GM19099 (cell line): ENCODE results near the gene RASGRP1.

Source experiments
- POLR2A ChIP-seq: IDR thresholded peaks from 3 replicates; pipeline ENCODE4 v1.6.1; 2011; ENCODE audit warnings: low read depth; ENCODE audit not compliant: insufficient read length; ENCODE audit errors: extremely low read depth

The RASGRP1 gene

DNA sequence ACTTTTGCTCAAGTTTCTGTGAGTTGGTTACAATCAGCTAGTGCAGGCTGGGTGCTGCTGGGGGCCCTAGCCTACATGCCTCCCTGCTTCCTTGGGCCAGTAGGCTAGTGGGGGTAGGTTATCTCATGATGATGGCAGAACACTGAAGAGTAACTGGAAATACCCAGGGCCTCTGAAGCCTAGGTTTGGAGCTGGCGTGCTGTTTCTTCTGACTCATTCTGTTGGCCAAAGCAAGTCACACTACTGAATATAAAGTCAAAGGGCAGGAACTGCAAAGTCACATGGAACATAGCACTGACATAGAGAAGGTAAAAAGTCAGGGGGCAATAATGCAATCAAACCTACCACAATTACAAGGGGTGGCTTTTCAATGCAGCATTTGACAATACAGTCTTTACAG, 34.5 kb downstream of the RASGRP1 start:
- TF ChIP-seq POLR2A, result no peak

DNA sequence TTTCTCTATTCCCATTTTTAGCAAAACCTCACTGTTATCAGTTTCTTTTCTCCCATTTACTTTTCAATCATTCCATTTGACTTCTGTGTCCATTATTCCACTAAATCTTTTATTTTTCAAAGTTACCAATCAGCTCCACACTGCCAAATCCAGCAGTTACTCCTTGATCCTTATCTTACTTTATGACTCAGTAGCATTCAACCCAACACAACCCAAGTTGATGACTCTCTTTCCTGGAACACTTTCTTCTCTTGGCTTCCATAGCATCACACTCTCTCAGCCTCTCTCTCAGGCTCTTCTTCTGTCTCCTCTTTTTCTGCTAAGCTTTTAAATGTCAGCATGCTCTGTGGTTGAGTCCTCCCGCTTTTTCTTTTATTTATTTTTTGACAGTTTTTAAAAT, 36.3 kb downstream of the RASGRP1 start:
- TF ChIP-seq POLR2A, result no peak

DNA sequence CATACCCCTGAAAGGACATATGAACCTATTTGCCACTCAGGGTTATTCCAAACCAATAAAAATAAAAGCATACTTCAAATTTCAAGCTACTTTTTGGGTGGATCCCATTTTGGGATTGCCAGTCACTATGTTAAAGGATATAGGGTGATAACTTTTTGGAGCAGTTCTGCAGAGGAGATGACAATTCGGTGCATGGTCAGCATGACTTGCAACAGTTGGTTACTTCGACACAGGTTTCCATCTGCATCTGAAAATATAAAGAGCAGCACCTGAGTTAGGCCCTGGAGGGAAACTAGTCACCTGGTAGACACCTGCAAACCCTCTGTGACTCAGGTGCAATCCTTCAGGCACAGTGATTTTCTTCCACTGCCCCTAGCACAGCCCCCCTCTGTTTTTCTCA, 38.5 kb downstream of the RASGRP1 start:
- no peak for TF ChIP-seq POLR2A

- TF ChIP-seq POLR2A, result no peak
These were observed 39.1 kb downstream of the RASGRP1 start for GRCh38 chr15:38525489-38525888.

- TF ChIP-seq POLR2A, result no peak
These were observed 40.5 kb downstream of the RASGRP1 start for GRCh38 chr15:38524156-38524555.

DNA sequence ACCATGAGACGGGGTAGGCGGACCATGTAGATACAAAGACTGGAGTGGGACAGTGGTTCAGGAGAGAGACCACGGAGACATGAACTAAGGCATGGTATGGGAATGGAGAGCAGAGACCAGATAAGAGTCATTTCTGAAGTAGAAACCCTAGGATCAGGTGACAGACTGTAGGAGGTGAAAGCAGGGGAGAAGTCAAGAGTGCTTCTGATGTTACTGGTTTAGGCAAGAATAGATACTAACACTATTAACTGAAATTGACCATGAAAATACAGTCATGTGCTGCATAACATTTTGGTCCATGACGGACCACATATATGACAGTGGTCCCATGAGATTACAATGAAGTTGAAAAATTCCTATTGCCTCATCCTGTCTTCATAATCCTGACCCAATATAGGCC, 41.7 kb downstream of the RASGRP1 start:
- TF ChIP-seq POLR2A, result no peak

DNA sequence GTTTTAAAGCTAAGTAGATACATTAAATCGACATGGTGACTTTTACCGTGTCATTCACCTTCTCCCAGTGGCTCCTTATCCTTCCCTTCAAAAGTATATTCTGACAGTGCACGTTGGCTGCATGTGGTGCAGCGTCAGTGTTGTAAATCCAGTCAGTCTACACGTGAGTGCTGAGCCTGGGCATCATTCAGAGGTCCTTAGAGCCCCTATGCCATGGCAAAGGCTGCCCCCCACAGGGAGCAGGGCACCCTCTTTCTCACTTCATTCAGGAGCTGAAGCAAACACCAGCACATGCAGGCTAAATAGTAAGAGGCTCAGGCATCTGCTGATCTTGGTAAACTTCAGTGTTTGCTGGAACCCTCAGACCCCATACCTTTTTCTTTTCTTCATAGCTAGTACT, 43.3 kb downstream of the RASGRP1 start:
- TF ChIP-seq POLR2A, result no peak

GRCh38 chr15:38520035-38520434, 44.6 kb downstream of the RASGRP1 start:
- TF ChIP-seq POLR2A, result no peak

GRCh38 chr15:38518084-38518483, 46.5 kb downstream of the RASGRP1 start:
- no peak for TF ChIP-seq POLR2A

- no peak for TF ChIP-seq POLR2A
These were observed 47.2 kb downstream of the RASGRP1 start for GRCh38 chr15:38517312-38517975.

DNA sequence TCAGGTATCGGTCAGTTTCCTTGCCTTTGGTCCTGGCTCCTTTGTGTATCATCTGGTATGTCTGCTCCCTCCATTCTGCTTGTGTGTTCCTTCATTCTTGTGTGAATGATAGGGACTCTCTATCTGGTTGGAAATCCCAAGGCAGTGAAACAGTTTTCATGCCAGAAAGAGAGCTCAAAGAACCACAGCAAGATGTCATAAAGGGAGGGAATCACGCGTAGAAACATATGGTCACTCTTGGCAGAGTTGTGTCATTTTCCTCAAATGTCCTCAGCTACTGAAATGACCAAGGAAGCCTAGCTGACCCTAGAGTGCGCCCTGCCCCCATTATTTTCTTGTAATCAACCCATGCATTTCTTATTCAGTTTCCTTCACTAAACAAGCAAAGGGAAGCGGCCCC, 48.0 kb downstream of the RASGRP1 start:
- TF ChIP-seq POLR2A, result no peak

GRCh38 chr15:38514601-38515000, 50.0 kb downstream of the RASGRP1 start:
- no peak for TF ChIP-seq POLR2A

DNA sequence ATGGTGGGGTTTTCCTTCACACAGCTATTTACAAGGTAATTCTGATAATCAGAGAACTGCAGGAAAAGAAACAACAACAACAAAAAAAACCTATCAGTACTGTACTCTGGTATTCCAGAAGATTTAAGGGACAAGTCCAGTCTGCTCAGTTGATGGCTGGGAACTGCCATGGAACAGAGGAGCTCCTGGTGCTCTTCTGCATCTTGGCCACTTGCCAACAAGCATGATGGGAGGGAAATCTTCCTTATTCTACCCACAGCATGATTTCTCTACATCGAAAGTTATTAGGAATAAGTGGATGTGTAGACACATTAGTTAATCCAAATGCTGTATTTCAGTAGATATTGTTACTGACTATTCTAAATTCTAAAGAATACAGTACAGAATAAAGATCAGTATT, 51.7 kb downstream of the RASGRP1 start:
- TF ChIP-seq POLR2A, result no peak

DNA sequence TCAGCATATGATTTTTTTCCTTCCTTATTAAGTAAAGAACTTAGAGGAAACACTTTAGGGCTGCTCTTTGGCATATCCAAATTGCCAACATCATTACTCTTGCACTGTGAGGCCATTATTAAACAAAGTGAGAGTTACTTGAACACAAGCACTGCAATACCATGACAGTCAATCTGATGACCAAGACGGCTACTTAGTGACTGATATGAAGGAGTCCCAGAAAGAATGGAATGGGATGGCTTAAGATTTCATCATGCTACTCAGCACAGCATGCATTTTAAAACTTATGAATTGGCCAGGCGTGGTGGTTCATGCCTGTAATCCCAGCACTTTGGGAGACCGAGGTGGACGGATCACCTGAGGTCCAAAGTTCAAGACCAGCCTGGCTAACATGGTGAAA, 55.5 kb downstream of the RASGRP1 start:
- no peak for TF ChIP-seq POLR2A

DNA sequence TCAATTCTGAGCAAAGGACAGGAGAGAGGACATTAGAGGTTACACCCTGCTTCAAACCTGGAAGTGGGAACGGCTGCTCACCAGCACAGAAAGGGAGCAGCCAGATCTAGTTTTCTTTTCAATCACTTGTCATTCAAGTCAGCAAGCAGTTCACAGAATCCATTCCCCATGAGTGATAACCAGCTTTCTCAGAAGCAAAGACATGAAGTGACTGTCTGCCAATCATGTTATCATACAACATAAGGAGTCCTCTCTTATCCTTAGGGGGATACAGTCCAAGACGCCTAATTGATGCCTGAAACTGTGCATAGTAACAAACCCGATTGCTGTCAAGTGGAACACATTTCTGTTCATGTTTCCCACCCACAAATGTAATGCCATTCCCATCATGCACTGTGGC, 56.0 kb downstream of the RASGRP1 start:
- TF ChIP-seq POLR2A, result no peak

- TF ChIP-seq POLR2A, result no peak
These were observed 57.0 kb downstream of the RASGRP1 start for GRCh38 chr15:38507570-38507969.

- TF ChIP-seq POLR2A, result no peak
These were observed 57.6 kb downstream of the RASGRP1 start for GRCh38 chr15:38506997-38507396.

DNA sequence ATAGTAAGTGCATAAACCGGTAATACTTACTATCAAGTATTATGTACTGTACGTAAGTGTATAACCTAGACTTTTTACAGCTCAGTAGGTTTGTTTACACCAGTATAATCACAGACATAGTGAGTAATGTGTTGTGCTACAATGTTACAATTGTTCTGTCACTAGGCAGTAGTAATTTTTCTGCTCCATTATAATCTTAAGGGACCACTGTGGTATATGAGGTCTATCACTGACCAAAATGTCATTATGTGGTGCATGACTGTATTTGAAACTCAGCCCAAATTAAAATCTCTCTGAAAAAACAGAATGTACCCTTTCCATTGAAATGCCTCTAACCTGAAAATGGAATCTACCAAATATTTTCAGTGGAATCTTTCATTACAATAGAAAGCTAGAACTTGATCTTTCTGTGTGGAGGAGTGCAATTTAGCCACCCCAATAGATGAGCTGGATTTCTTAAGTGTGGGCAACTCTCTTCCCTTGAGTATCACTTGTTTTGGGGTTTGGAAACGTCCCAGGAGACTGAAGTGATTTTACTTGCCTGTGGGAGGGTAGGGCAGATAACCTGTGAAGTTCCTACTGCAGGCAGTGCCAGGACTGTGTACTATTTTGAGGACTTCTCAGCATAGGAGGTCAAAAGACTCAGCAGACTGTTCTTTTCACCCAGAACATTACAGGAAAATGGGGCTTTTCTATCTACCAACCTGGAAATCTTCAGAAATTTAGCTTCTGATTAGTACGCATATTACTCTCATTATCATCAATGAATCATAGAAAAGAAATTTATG, 59.7 kb downstream of the RASGRP1 start:
- TF ChIP-seq POLR2A, result no peak

DNA sequence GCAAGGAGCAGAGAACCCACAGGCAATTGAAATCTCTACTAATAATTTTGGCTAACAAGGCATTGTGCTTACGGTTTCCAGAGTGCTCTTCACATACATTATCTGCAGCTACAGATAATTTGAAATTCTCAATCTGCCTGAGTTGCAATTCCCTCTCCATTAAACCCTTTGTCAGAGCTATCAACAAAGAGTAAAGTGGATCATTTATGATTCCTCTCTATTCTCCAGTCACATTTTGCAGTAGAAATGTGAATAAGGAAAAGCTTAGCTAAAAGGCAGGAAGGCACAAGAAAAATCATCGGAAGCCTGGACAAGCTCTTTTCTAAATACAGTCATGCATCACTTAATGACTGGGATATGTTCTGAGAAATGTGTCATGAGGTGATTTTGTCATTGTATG, 61.1 kb downstream of the RASGRP1 start:
- no peak for TF ChIP-seq POLR2A
